Omental fat pad (tissue), 4 donors: ENCODE data around the gene GRM4. TPM values are rescaled to one million over a fixed set of nuclear protein-coding genes. Genes with fewer than 3 reads are reported as not detected.

ENCODE experiments used
- ATAC-seq: fragments of 150-250 bp; one replicate; pipeline ENCODE4 v1.9.1; 2016; ENCODE audit warnings: mild to moderate bottlenecking, moderate library complexity; ENCODE audit not compliant: low FRiP score
- DNase-seq: peaks from one replicate; pipeline ENCODE4 v3.0.0-alpha.2; 2019; ENCODE audit warnings: low spot score
- CTCF ChIP-seq, 3 donors: fragments of 450-650 bp; IDR thresholded peaks; one replicate each; pipeline ENCODE4 v1.5.1; 2016 to 2017; ENCODE audit warnings: antibody characterized with exemption in 3 of 3, mild to moderate bottlenecking in 3 of 3, moderate library complexity in 2 of 3
- total RNA-seq, 4 donors: library from RNA; depleted of rRNA; stranded (reverse); fragments of >200 nt; gene quantifications; one replicate each; pipeline ENCODE4 v1.1.0, GENCODE V29; 2016

Gene GRM4
- total RNA-seq, 4 donors from 2014 or later, result 0.60 TPM; not detected in 3

- DNase-seq, result no peak
- TF ChIP-seq CTCF (IDR thresholded peaks at IDR 0.05), result no peak
- ATAC-seq, result no peak
Observed at GRCh38 chr6:33998660-33999059, 147.2 kb downstream of the GRM4 start.

- no peak for TF ChIP-seq CTCF (IDR thresholded peaks at IDR 0.05)
- ATAC-seq (no peak), DNase-seq (no peak)
Observed at GRCh38 chr6:33997265-33997664, 148.6 kb downstream of the GRM4 start.

- DNase-seq, result no peak
- no peak for TF ChIP-seq CTCF (IDR thresholded peaks at IDR 0.05)
- ATAC-seq, result no peak
Observed at GRCh38 chr6:33996120-33996475, 149.8 kb downstream of the GRM4 start.

GRCh38 chr6:33995309-33996119 lies 150.4 kb downstream of the GRM4 start:
- no peak for TF ChIP-seq CTCF (IDR thresholded peaks at IDR 0.05)
- DNase-seq, result no peak

GRCh38 chr6:33994472-33995308 lies 151.2 kb downstream of the GRM4 start:
- ATAC-seq (no peak), DNase-seq (no peak)
- TF ChIP-seq CTCF (IDR thresholded peaks at IDR 0.05), result no peak

More at GRCh38 chr6:33995309-33996119, 150.4 kb downstream of the GRM4 start:
- no peak for ATAC-seq

GRCh38 chr6:33993653-33994471 lies 152.0 kb downstream of the GRM4 start:
- TF ChIP-seq CTCF (IDR thresholded peaks at IDR 0.05), result no peak
- ATAC-seq (no peak), DNase-seq (no peak)
